ENCODE results near the gene RHBDF1.

- TF ChIP-seq CTCF (IDR thresholded peaks at IDR 0.05; ENCODE audit: low read depth, low read length, poor library complexity, severe bottlenecking) (no peak), EZH2phosphoT487 (IDR thresholded peaks at IDR 0.05; ENCODE audit: borderline replicate concordance, low read length) (no peak)
These were observed 10.0 kb downstream of the RHBDF1 start for GRCh38 chr16:62283-62967.
